ENCODE results near the gene GALNT9.

GALNT9 gene

DNA sequence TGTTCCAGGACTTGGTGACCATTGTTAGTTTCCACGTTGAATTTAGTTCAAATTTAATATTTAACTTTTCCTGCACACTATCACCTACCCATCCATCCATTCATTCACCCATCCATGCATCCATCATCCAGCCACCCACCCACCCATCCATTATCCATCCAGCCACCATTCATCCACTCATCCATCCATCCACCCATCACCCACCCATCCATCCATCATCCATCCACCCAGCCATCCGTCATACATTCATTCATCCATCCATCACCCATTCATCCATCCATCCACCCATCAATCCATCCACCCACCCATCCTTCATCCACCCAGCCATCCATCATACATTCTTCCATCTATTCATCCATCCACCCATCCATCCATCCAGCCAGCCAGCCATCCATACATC lies 163.3 kb downstream of the GALNT9 start:
- no peak for DNase-seq

DNA sequence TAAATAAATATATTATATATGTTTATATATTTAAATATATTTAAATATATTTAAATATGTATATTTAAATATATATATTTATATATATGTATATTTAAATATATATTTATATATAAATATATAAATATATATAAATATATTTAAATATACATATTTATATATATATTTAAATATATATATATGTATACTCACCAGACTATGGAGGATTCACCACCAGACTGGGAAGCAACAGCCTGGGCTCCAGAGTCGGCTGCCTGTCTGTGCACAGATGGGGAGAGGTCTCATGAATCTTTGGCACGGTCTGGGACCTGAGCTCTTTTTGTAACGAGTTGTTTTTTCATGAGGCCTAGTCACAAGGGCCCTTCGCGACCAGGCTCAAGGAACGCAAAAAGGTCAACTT lies 163.8 kb downstream of the GALNT9 start:
- DNase-seq, result no peak

DNA sequence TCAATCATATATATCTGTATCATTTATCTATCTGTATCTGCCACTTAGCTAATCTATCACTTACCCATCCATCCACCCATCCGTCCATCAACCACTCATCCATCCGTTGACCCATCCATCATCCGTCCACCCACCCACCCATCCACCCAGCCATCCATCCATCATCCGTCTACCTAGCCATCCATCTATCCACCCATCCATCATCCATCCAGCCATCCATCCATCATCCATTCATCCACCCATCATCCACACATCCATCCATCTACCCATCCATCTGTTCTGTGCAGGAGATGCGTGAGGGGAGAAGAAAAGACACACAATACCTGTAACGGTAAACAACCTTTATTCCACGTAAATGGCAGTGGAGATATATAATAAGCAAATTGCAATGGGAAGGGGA lies 165.0 kb downstream of the GALNT9 start:
- no peak for DNase-seq

DNA sequence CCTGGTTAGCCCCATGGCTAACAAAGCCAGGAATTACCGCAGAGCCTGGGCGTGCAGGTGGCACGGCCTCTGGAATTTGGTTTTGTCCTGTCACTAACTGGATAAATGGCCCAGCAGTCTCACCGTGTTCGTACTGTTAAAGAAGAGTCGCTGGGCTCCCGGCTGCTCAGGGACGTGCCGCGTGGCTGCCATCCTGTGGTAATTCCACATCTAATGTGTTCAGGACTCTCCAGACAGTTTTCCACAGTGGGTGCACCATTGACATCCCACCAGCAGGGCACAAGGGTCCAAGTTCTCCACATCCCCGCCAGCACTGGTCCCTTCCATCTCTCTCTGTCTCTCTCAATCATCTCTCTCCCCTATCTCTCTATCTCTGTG lies 165.5 kb downstream of the GALNT9 start:
- DNase-seq, result no peak

DNA sequence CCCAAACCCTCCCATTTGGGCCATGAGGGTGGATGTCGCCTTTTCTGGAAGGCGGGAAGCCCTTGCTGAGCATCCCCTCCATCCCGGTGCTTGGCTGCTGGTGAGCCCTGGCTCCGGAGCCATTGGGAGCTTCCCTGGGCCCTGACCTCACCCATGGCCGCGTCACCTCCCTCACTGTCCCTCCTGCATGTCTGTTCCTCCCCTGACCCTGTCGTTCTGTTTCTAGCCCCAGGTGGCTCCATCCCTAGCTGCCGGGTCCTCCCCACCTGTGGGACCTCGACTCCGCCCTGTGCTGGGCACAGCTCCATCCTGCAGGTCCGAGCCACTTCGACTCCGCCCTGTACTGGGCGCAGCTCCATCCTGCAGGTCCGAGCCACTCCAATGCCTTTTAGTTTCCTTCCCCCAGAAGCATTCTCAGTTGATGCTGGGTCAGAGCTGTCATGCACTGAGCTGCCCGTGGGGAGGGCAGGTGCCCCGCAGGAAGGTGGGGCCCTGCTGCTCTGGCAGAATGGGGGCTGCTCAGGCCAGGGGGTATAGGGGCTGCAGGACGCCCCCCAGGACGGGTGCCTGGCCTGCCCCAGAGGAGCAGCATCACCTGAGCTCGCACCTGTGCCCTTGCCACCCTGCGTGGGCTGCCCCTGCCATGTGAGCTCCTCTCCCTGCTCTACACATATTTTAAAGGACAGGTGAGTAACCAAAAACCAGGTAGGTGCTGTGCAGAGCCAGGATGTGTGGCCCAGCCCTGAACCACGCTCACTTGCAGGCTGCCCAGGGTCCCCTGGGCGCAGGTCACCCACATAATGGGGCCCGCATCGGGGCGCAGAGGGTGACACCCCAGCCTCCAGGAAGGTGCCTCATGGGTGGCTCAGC lies 166.1 kb downstream of the GALNT9 start:
- DNase-seq, result no peak

DNA sequence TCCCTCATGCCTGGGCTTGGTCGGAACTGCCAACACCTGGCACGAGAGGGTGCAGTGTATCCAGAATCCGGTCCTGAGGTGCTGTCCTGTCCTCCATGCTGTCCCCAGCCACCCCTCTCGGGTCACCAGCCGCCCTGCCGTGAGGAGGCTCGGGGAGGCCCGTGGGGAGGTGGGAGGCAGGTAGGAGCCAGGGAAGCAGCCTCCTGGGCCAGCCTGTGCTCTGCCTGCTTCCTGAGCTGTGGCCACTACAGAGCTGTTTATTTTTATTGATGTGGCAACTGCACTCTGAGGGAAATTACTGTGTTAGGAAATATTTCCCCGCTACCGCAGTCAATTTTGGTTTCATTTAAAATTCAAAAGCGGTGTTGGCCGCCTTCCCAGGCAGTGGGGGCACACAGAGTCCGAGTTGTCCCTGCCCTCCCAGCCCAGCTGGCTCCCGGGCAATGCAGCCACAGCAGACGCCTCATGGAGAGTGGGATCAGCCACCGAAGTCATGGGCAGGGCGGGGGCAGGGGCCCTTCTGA lies 166.8 kb downstream of the GALNT9 start:
- DNase-seq, result peak; percentile 43

DNA sequence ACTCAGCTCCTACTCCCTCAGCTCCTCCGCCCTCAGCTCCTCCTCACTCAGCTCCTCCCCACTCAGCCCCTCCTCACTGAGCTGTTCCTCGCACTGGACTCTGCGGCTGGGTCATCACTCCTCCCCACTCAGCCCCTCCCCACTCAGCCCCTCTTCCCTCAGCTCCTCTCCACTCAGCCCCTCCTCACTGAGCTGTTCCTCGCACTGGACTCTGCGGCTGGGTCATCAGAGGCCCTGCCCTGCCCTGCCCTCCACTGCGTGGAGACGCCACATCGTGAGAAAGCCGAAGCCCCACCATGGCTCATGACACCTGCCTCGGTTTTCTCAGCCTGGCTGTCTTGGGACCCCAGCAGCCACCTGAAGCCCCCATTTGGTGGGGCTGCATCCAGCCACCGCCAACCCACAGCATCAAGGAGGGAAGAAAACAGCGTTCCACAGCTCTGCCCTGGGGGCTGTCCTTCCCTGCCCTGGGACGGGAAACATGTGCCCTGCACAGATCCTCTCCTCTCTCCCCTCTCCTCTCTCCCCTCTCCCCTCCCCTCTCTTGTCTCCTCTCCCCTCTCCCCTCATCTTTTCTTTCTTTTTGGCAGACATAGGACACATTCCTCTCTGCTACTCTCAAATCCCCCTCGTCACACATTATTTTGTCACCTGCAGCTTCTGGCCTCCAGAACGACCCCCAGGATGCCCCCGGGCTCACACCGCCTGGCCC lies 167.4 kb downstream of the GALNT9 start:
- DNase-seq, result no peak

DNA sequence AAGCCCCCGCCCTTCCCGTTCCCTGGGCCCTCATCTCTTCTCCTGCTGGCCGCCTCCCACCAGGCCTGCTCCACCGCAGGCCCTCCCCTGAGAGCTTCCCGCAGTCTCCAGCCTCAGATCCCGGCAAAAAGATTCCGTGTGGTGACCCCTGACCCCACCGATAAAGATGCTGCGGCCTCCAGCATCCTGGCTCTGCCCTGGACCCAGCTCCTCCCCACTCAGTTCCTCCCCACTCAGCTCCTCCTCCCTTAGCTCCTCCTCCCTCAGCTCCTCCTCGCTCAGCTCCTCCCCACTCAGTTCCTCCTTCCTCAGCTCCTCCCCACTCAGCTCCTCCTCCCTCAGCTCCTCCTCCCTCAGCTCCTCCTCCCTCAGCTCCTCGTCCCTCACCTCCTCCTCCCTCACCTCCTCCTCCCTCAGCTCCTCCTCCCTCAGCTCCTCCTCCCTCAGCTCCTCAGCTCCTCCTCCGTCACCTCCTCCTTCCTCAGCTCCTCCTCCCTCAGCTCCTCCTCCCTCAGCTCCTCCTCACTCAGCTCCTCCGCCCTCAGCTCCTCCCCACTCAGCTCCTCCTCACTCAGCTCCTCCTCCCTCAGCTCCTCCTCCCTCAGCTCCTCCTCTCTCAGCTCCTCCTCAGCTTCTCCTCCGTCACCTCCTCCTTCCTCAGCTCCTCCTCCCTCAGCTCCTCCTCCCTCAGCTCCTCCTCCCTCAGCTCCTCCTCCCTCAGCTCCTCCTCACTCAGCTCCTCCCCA lies 168.2 kb downstream of the GALNT9 start:
- DNase-seq, result no peak

DNA sequence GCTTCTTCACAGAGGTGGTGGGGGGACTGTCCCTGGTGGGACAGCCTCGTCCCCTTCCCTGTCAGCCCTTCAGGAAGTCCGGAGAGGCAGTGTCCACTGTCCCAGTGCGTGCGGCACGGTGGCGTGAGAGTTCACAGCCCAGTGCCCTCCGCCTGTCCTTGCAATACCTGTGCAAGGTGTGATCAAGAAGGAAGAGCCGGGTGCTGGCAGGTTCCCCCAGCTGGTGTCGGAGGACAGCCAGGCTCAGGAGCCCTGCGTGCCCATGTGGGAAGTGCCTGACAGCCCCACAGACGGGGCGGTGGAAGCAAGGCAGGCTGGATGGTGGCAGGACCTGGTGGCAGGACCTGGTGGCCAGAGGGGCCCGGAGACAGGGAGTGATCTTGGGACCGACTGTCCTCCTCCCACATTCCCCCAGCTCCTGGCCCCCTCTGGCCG lies 168.8 kb downstream of the GALNT9 start:
- no peak for DNase-seq

DNA sequence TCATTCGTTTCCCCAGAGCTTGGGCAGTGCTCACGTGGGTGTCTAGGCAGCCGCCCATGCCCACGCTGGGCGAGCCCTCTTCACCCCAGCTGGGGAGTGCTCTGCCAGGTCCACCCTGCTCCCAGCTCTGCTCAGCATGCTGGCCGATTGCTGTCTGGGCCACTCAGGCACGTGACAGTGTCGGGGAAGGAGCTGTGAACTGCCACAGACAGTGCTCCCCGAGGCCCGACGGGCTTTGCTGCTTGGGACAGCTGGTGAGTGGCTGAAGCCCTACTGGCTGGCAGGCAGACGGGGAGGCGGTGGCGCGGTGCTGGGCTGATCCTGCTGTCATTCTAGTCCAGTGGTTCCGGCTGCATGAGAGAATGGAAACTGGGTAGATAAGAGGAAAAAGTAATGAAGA lies 169.4 kb downstream of the GALNT9 start:
- no peak for DNase-seq

DNA sequence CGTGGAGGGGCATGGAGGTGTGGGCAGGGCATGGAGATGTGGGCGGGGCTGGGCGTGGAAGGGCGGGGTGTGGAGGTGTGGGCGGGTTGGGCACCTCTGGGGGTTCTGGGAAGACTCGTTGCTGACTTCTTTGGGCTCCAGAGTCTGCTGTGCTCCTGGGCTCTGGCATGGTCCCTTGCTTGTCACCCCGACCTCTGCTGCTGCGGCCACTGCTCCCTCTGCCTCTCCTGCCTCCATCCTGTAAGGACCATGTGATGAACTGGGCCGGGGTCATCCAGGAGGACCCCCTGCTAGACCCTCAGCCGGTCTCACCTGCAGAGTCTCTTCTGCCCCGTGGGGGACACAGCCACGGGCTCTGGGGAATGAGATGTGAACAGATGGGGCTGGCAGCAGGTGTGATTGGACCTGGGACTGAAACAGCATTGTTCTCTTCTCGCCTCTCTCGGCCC lies 169.8 kb downstream of the GALNT9 start:
- DNase-seq, result no peak

DNA sequence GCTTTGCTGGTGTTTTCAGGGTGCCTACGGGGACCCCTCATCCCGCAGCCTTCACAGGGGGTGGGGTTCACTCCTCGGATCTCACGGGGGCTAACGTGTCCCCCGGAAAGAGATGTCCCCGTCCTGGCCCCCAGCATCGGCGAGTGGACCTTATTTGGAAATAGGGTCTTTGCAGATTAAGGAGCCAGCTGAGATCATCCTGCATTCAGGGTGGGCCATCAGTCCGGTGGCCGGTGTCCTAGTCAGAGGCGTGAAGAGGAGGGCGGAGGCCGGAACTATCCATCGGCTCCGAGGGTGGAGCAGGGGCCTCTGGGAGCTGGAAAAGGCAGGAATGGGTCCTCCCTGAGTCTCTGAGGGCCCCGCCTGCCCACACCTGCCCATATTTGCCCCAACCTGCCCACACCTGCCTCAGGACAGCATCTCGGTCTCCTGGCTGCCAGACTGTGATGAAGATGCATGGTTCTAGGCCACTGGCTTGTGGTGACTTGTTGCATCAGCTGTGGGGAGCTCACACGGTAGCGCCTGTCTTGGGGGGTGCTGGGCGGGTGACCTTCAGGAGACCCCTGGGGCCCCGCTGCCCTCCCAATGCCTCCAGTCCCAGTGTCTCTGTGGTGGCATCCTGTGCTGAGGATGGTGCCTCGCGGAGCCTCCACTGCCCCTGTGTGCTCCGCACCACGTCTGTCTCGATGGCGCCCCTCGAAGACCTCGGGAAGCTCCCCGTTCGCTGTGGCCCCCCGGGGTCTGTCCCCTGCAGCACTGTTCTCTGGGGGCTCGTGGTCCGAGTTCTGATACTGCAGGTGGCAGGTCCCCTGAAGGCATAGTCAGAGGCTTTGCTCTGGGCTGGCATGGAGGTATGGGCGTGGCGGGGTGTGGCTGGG lies 170.5 kb downstream of the GALNT9 start:
- DNase-seq, result no peak

DNA sequence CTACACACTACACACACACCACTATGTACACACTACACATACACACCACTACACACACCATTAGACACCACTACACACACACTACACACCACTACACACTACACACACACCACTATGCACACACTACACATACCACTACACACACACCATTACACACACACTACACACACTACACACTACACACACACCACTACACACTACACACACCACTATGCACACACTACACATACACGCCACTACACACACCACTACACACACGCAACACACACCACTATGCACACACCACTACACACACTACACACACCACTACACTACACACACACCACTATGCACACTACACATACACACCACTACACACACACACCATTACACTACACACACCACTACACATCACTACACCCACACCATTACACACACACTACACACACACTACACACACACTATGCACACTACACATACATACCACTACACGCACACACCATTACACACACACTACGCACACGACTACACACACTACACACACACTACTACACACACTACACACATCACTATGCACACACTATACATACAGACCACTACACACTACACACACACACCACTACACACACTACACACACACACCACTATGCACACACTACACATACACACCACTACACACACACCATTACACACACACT lies 171.5 kb downstream of the GALNT9 start:
- no peak for DNase-seq

DNA sequence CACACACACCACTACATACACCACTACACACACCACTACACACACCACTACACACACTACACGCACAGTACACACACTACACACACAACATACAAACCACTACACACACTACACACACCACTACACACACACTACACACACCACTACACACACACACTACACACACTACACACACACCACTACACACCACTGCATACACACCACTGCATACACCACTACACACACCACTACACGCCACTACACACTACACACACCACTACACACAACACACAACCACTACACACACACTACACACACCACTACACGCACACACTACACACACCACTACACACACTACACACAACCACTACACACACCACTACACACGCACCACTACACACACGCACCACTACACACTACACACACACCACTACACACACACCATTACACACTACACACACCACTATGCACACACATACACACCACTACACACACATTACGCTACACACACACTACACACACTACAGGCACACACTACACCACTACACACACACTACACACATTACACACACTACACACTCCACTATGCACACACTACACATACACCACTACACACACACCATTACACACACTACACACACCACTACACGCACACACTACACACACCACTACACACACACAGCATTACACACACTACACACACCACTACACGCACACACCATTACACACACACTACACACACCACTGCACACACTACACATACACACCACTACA lies 172.6 kb downstream of the GALNT9 start:
- DNase-seq, result no peak

DNA sequence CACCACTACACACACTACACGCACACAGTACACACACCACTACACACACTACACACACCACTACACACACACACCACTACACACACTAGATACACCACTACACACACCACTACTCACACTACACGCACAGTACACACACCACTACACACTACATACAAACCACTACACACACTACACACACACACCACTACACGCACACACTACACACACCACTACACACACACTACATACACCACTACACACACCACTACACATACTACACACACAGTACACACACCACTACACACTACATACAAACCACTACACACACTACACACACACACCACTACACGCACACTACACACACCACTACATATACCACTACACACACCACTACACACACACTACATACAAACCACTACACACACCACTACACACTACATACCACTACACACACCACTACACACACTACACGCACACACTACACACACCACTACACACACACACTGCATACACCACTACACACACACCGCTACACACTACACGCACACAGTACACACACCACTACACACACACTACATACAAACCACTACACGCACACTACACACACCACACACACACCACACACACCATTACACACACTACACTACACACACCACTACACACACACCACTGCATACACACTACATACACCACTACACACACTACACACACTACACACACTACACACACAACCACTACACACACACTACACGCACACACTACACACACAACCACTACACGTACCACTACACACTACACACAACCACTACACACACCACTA lies 173.4 kb downstream of the GALNT9 start:
- no peak for DNase-seq

DNA sequence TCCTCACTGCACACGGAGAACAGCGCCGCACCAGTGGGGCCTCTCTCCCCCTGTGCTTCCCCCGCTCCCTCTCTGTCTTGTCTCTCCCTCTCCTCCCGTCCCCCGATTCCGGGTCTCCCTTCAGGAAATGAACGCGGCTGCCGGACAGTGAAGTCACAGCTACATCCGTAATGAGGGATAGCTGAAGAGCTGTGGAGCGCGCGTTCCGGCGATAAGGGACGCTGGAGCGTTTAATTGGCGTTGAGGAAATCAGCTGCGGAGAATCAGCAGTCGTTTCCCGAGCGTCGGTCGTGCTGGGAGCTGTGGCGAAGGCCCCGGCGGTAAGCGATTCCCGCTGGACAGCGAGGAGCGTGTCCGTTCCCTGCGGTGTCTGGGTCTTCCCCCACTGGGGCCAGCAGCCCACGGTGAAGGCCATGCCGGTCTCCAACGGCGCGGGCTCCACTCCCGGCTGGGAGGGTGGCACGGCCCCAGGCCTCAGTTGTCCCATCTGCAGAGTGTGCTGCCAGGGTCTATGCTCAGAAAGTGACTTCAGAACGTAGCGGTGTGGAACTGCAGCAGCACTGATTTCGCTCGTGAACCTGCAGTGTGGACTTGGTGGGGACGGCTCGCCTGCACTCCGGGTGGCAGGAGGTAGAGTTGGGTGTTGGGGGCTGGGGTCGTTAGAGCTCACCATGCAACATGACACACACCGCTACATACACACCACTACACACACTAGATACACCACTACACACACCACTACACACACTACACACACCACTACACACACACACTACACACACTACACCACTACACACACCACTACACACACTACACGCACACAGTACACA lies 174.2 kb downstream of the GALNT9 start:
- DNase-seq, result no peak

DNA sequence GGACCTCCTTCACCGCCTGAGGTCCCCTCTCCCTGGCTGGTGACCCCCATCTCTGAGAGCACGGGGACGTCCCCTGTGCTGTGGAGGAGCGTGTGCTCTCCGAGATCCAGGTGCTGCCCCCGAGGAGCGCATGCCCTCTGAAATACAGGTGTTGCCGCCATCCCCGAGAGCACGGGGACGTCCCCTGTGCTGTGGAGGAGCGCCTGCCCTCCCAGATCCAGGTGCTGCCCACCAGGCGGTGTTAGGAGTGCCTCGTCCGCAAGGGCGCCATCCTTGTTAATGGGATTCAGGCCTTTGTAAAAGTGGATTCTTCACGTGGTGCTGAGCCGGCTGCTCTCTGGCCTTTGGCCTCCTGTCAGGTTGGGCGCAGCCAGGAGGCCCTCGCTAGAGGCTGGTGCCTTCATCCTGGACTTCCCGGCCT lies 175.0 kb downstream of the GALNT9 start:
- no peak for DNase-seq

DNA sequence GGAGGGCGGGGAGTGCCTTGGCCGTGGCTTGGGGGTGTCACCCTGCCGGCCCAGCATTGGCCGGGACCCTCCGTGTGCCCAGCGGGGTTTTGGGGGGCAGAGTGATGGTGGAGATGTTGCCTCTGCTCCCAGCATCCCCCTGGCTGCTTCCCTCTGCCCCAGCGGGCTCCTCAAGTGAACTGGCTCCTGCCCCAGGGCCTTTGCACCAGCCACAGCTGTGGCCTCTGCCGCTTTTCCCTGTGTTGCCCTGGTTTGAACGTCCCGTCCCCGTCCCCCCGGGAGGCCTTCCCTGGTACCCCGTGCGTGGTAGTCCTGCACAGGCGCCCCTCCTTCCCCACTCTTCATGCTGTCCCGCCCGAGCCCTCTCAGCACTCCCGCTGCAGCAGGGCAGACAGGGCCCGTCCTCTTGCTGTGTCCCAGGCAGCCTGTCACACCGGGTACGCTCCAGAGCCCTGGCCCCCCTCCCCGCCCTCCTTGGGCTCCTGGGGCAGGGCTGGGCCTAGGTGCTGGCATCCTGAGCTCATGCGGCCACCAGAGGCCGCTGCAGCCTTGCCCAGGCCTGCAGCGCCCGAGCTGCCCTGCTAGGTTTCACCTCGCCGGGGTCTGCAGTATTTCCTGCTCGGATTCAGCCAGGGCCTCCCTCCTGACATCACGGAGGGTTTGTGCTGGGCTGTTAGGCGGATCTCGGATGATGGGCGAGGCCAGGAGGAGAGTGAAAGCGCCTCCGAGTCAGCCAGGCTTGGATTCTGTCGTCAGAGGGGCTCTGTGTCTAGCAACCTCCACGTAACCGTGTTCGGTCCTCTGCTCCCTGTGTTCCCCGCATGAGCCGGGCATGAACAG lies 175.7 kb downstream of the GALNT9 start:
- peak; percentile 74 for DNase-seq
